Measurements from ENCODE around the gene RFWD3. TPM values are rescaled to one million over a fixed set of nuclear protein-coding genes. Genes with fewer than 3 reads are reported as not detected.

The RFWD3 gene
- total and polyA plus RNA-seq, 3 donors from 2014 or later, result 57.2 to 100 (median 66.8) TPM

GRCh38 chr16:74582970-74583369 is 83.7 kb downstream of the RFWD3 start:
- Histone ChIP-seq H3K36me3 (ENCODE audit: low read depth, missing control alignments) (no peaks in the 10 kb centered on the region), H3K4me3 (no peak overlapping the region), H3K9me3 (no peaks in the 10 kb centered on the region), H3K4me1 (no peaks in the 10 kb centered on the region), H3K27me3 (no peaks in the 10 kb centered on the region), H3K27ac (no peak overlapping the region)
- no peak for DNase-seq
- 84 to 94% methylated on average over 1 of the region's 1 CpG for WGBS, 2 donors
- intact Hi-C loops (cut with DNase I; ENCODE audit: low total_unique reads), result no loop called here
- TF ChIP-seq, protein P1, sequence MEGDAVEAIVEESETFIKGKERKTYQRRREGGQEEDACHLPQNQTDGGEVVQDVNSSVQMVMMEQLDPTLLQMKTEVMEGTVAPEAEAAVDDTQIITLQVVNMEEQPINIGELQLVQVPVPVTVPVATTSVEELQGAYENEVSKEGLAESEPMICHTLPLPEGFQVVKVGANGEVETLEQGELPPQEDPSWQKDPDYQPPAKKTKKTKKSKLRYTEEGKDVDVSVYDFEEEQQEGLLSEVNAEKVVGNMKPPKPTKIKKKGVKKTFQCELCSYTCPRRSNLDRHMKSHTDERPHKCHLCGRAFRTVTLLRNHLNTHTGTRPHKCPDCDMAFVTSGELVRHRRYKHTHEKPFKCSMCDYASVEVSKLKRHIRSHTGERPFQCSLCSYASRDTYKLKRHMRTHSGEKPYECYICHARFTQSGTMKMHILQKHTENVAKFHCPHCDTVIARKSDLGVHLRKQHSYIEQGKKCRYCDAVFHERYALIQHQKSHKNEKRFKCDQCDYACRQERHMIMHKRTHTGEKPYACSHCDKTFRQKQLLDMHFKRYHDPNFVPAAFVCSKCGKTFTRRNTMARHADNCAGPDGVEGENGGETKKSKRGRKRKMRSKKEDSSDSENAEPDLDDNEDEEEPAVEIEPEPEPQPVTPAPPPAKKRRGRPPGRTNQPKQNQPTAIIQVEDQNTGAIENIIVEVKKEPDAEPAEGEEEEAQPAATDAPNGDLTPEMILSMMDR (IDR thresholded peaks at IDR 0.05), result no peak
- TF ChIP-seq POLR2A (IDR thresholded peaks at IDR 0.05), result no peak

DNA sequence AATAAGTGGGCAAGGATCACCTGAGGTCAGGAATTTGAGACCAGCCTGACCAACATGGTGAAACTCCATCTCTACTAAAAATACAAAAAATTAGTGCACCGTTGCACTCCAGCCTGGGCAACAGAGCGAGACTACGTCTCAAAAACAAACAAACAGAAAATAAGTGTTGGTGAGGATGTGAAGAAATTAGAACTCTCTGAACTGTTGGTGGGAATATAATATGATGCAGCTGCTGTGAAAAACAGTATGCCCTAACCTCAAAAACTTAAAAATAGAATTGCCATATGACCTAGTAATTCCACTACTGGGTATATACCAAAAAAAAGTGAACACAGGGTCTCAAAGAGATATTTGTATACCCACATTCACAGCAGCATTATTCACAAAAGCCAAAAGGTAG is 85.8 kb downstream of the RFWD3 start:
- no peak overlapping the region for H3K4me3 ChIP-seq
- WGBS, 2 donors, result 62 to 81% methylated on average over 3 of the region's 3 CpGs
- no peaks in the 10 kb centered on the region for H3K27me3 ChIP-seq
- DNase-seq, result no peak
- H3K9me3 ChIP-seq, result no peaks in the 10 kb centered on the region
- H3K27ac ChIP-seq, result no peak overlapping the region
- intact Hi-C loops (cut with DNase I; ENCODE audit: low total_unique reads), result no loop called here
- TF ChIP-seq, protein P1 (IDR thresholded peaks at IDR 0.05), result no peak
- TF ChIP-seq POLR2A (IDR thresholded peaks at IDR 0.05), result no peak
- no peaks in the 10 kb centered on the region for H3K4me1 ChIP-seq
- H3K36me3 ChIP-seq (ENCODE audit: low read depth, missing control alignments), result no peaks in the 10 kb centered on the region

DNA sequence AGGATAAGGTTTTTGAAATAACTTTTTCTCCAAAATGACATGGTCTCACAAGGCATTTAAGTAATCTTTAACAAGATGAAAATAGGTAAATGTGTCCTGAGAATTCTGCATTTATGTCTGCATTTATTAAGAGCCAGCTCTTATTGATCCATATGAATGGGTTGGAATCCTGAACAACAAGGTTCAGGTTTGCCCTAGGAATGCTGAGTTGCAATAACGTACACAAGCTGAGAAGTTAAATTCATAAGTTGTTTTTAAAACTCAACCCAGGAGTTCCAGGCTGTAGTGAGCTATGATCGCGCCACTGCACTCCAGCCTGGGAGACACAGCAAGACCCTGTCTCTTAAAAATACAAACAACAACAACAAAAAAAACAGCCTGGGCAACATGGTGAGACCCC is 87.8 kb downstream of the RFWD3 start:
- no peaks in the 10 kb centered on the region for H3K9me3 ChIP-seq
- H3K36me3 ChIP-seq (ENCODE audit: low read depth, missing control alignments), result no peaks in the 10 kb centered on the region
- no peak for DNase-seq
- 90 to 91% methylated on average over 3 of the region's 3 CpGs for WGBS, 2 donors
- no peaks in the 10 kb centered on the region for H3K27me3 ChIP-seq
- no peak overlapping the region for H3K4me3 ChIP-seq
- TF ChIP-seq POLR2A (IDR thresholded peaks at IDR 0.05), result no peak
- TF ChIP-seq, protein P1 (IDR thresholded peaks at IDR 0.05), result no peak
- intact Hi-C loops (cut with DNase I; ENCODE audit: low total_unique reads), result no loop called here
- H3K27ac ChIP-seq, result no peak overlapping the region
- H3K4me1 ChIP-seq, result no peaks in the 10 kb centered on the region

- Histone ChIP-seq H3K9me3 (no peaks in the 10 kb centered on the region), H3K4me1 (no peaks in the 10 kb centered on the region), H3K27me3 (no peaks in the 10 kb centered on the region), H3K36me3 (ENCODE audit: low read depth, missing control alignments) (no peaks in the 10 kb centered on the region), H3K27ac (no peak overlapping the region), H3K4me3 (no peak overlapping the region)
- TF ChIP-seq POLR2A (IDR thresholded peaks at IDR 0.05), result no peak
- TF ChIP-seq, protein P1 (IDR thresholded peaks at IDR 0.05), result no peak
- intact Hi-C loops (cut with DNase I; ENCODE audit: low total_unique reads), result no loop called here
- 84 to 87% methylated on average over 3 of the region's 3 CpGs for WGBS, 2 donors
- DNase-seq, result no peak
Measured at GRCh38 chr16:74578433-74578832, 88.2 kb downstream of the RFWD3 start.

GRCh38 chr16:74577882-74578366 is 88.8 kb downstream of the RFWD3 start:
- TF ChIP-seq, protein P1 (IDR thresholded peaks at IDR 0.05), result no peak
- TF ChIP-seq POLR2A (IDR thresholded peaks at IDR 0.05), result no peak
- no peak for DNase-seq
- no peaks in the 10 kb centered on the region for H3K36me3 ChIP-seq (ENCODE audit: low read depth, missing control alignments)
- no peaks in the 10 kb centered on the region for H3K9me3 ChIP-seq
- no peaks in the 10 kb centered on the region for H3K27me3 ChIP-seq
- intact Hi-C loops (cut with DNase I; ENCODE audit: low total_unique reads), result no loop called here
- WGBS, 2 donors, result 69 to 72% methylated on average over 2 of the region's 2 CpGs
- no peak overlapping the region for H3K27ac ChIP-seq
- H3K4me1 ChIP-seq, result no peaks in the 10 kb centered on the region
- H3K4me3 ChIP-seq, result no peak overlapping the region

Measured in testis (tissue), 3 donors.